Muscle of leg (tissue), 11 donors: ENCODE results near the gene SERPINB12. TPM values are rescaled to one million over a fixed set of nuclear protein-coding genes. Genes with fewer than 3 reads are reported as not detected.
A peak's percentile ranks its signal among the peaks of the same experiment; 100 is the strongest.

Experiments
- DNase-seq: peaks from one replicate; pipeline ENCODE4 v3.0.0; 2013
- H3K27ac ChIP-seq: one replicate; pipeline ENCODE4 v1.5.1; 2013; ENCODE audit warnings: mild to moderate bottlenecking, low read length, control low read depth
- H3K27me3 ChIP-seq: one replicate; pipeline ENCODE4 v1.6.1; 2013; ENCODE audit warnings: low read length; ENCODE audit not compliant: control insufficient read depth, insufficient read depth
- H3K36me3 ChIP-seq: one replicate; pipeline ENCODE4 v1.6.1; 2013; ENCODE audit warnings: low read length; ENCODE audit not compliant: control insufficient read depth, insufficient read depth
- H3K4me1 ChIP-seq: one replicate; pipeline ENCODE4 v1.6.1; 2013; ENCODE audit warnings: low read length; ENCODE audit not compliant: control insufficient read depth, insufficient read depth
- H3K4me3 ChIP-seq: one replicate; pipeline ENCODE4 v1.5.1; 2013; ENCODE audit warnings: low read length, control low read depth
- H3K9me3 ChIP-seq: replicated peaks from 2 replicates; pipeline ENCODE4 v1.6.1; 2013; ENCODE audit warnings: low read depth, low read length; ENCODE audit not compliant: control insufficient read depth
- WGBS: methylation state at CpG from one replicate; pipeline ENCODE4 v1.1.5; 2013; ENCODE audit warnings: missing lambda C conversion rate; ENCODE audit not compliant: insufficient coverage; 5-methylcytosine and 5-hydroxymethylcytosine counted together
- polyA plus RNA-seq, 8 donors: library from polyadenylated mRNA; unstranded; fragments of 120-200 nt; gene quantifications; one replicate each; pipeline versions ENCODE4 v1.2.1 to v1.2.3, GENCODE V29; 2013; ENCODE audit warnings: inconsistent platforms in 1 of 8, low replicate concordance in 1 of 8; ENCODE audit not compliant: insufficient read length in 8 of 8, insufficient read depth in 1 of 8
- total RNA-seq: library from RNA; stranded (reverse); fragments of 120-200 nt; gene quantifications from one replicate; pipeline ENCODE4 v1.2.4, GENCODE V29; 2013

SERPINB12 gene
- total and polyA plus RNA-seq, 9 donors = 0.23 to 1.3 (median 0.43) TPM

- no peaks in the 10 kb centered on the region for H3K4me1 ChIP-seq
- H3K9me3 ChIP-seq = no peaks in the 10 kb centered on the region
- H3K4me3 ChIP-seq = no peak overlapping the region
- WGBS = no CpG with 5 or more reads among the region's 3 CpGs
- no peaks in the 10 kb centered on the region for H3K36me3 ChIP-seq
- DNase-seq = no peak
- no peaks in the 10 kb centered on the region for H3K27me3 ChIP-seq
- H3K27ac ChIP-seq = no peak overlapping the region
Measured at GRCh38 chr18:63591725-63592124, 49.6 kb downstream of the SERPINB12 start.

- no peak for DNase-seq
- WGBS = 22% methylated on average over 1 of the region's 1 CpG
- no peaks in the 10 kb centered on the region for H3K9me3 ChIP-seq
- no peaks in the 10 kb centered on the region for H3K27me3 ChIP-seq
- no peak overlapping the region for H3K27ac ChIP-seq
- H3K4me3 ChIP-seq = no peak overlapping the region
- no peaks in the 10 kb centered on the region for H3K36me3 ChIP-seq
- H3K4me1 ChIP-seq = no peaks in the 10 kb centered on the region
Measured at GRCh38 chr18:63592471-63592870, 50.3 kb downstream of the SERPINB12 start.

GRCh38 chr18:63596964-63597363 lies 54.8 kb downstream of the SERPINB12 start:
- Histone ChIP-seq H3K27ac (no peak overlapping the region), H3K4me3 (no peak overlapping the region), H3K36me3 (no peaks in the 10 kb centered on the region), H3K9me3 (no peaks in the 10 kb centered on the region), H3K27me3 (no peaks in the 10 kb centered on the region), H3K4me1 (no peaks in the 10 kb centered on the region)
- no peak for DNase-seq
- WGBS = 73% methylated on average over 14 of the region's 14 CpGs

DNA sequence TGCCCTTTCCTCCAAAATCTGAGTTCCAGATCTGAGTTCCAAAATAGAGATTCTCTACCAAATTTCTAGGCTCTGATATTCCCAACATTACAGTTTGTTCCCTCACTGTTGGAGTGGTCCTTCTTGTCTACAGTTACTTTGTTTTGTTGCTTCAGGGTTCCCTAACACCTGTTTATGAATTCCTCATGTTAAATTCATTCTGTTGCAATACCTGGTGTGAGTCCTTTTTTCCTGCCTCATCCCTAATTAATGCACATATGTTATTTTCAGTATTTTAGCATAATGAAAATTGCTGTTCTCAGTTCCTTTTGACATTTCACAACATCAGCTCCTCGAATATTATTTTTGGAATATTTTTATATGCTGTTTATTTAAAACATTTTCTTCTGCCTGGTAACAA lies 61.2 kb downstream of the SERPINB12 start:
- Histone ChIP-seq H3K4me3 (no peak overlapping the region), H3K36me3 (no peaks in the 10 kb centered on the region), H3K9me3 (no peaks in the 10 kb centered on the region), H3K4me1 (no peaks in the 10 kb centered on the region), H3K27me3 (no peaks in the 10 kb centered on the region), H3K27ac (no peak overlapping the region)
- no CpG with 5 or more reads among the region's 1 CpG for WGBS
- no peak for DNase-seq

GRCh38 chr18:63603772-63604171 lies 61.6 kb downstream of the SERPINB12 start:
- no peak overlapping the region for H3K27ac ChIP-seq
- no peaks in the 10 kb centered on the region for H3K4me1 ChIP-seq
- H3K27me3 ChIP-seq = no peaks in the 10 kb centered on the region
- H3K4me3 ChIP-seq = no peak overlapping the region
- no peaks in the 10 kb centered on the region for H3K36me3 ChIP-seq
- DNase-seq = no peak
- no CpG with 5 or more reads among the region's 1 CpG for WGBS
- H3K9me3 ChIP-seq = no peaks in the 10 kb centered on the region

- Histone ChIP-seq H3K9me3 (no peaks in the 10 kb centered on the region), H3K4me3 (no peak overlapping the region), H3K4me1 (no peaks in the 10 kb centered on the region), H3K36me3 (no peaks in the 10 kb centered on the region), H3K27ac (no peak overlapping the region), H3K27me3 (no peaks in the 10 kb centered on the region)
- no peak for DNase-seq
- WGBS = no CpG with 5 or more reads among the region's 4 CpGs
Measured at GRCh38 chr18:63604791-63605567, 62.8 kb downstream of the SERPINB12 start.

DNA sequence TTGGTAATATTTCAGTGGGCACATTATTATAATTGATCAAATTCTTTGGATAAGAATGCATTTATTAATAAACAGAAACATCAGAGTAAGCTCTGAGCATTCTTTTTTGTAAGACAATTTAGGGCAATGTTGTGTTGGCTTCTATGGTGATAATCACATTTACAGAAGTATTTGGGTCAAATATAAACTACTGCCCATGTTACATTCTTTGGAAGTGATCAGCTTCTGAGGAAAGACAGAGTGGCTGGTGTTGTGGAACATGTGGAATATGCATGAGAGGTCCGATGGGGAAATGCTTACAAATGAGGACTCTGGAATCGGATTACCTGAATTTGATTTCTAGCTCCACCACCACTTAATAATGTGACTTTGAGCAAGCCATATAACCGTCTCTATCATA lies 64.4 kb downstream of the SERPINB12 start:
- DNase-seq = peak; percentile 2
- Histone ChIP-seq H3K27ac (no peak overlapping the region), H3K4me3 (no peak overlapping the region), H3K9me3 (no peaks in the 10 kb centered on the region), H3K4me1 (no peaks in the 10 kb centered on the region), H3K27me3 (no peaks in the 10 kb centered on the region), H3K36me3 (no peaks in the 10 kb centered on the region)
- WGBS = no CpG with 5 or more reads among the region's 3 CpGs

DNA sequence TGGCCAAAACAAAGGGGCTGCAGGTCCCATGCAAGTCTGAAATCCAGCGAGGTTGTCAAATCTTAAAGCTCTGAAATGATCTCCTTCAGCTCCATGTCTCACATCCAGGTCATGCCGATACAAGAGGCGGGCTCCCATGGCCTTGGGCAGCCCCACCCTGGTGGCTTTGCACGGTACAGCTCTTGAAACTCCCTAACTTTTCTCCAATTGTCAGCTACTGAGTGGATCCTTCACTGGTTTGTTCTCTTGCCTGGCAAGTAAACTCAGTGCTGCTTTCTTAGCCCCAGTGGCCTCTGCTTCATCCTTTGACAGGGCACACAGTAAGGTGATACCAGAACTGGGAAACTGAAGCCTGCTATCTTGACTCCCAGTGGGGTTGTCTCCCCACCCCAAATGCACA lies 71.3 kb downstream of the SERPINB12 start:
- no peak overlapping the region for H3K4me3 ChIP-seq
- H3K27ac ChIP-seq = no peak overlapping the region
- H3K27me3 ChIP-seq = no peaks in the 10 kb centered on the region
- H3K36me3 ChIP-seq = no peaks in the 10 kb centered on the region
- WGBS = 86% methylated on average over 4 of the region's 4 CpGs
- H3K9me3 ChIP-seq = no peaks in the 10 kb centered on the region
- no peaks in the 10 kb centered on the region for H3K4me1 ChIP-seq
- DNase-seq = no peak

DNA sequence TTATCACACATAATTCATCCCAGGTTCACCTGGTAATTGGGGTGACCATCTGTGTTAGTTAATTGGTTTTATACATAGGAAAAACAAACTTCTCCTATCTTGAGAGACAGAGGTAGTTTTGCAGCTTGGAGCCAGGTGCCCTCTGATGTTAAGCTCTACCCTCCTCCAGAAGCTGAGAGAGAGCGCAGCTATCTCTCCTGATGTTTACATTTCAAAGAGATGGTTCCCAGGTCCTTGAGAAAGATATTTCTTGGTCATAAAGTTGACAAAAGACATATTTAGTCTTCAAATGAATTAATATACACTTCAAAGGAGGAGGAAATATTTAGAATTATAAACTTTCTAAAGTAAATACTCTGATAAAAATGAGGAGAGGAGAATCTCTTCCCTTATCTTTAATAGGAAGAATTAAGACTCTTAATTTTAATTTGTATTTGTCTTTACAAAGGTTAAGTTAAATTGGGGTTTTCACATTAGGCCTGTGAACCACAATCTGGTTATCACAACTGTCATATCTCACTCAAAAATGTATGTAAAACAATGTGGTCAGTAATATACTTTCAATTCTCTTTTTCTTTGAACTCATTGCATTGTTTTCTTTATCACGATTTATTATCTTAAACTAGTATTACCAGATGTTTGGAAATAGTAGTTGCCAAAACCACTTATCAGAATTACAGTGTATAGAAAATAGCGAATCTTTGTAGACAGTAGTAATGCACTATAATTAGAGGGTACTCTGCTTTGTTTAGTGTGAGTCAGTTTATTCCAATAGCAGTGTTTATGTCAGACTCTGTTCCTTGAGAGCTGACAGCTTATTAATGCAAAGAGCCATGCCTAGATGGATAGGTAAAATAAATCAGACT lies 75.1 kb downstream of the SERPINB12 start:
- Histone ChIP-seq H3K9me3 (no peaks in the 10 kb centered on the region), H3K27ac (no peak overlapping the region), H3K36me3 (no peaks in the 10 kb centered on the region), H3K4me1 (no peaks in the 10 kb centered on the region), H3K4me3 (no peak overlapping the region), H3K27me3 (no peaks in the 10 kb centered on the region)
- WGBS = no CpG with 5 or more reads among the region's 3 CpGs
- no peak for DNase-seq

DNA sequence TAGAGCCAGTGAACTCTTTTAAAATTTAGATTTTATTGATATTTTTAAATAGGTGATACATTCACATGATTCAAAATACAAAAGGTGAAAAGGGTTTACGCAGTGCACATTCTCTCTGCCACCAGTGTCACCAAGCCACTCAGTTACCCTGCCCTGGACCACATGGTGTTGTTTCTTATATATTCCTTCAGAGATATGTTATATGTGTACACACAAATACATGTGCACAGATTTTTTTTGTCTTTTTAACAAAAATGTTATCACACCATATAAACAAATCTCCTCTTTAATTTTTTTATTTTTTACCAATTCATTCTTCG lies 75.7 kb downstream of the SERPINB12 start:
- Histone ChIP-seq H3K36me3 (no peaks in the 10 kb centered on the region), H3K4me1 (no peaks in the 10 kb centered on the region), H3K27me3 (no peaks in the 10 kb centered on the region), H3K27ac (no peak overlapping the region), H3K4me3 (no peak overlapping the region), H3K9me3 (peaks cover 2% of the 10 kb centered on the region)
- DNase-seq = no peak
- WGBS = no CpG with 5 or more reads among the region's 2 CpGs
